Smooth muscle cell of the coronary artery (primary cell): ENCODE results near the gene CPA2. TPM values are rescaled to one million over a fixed set of nuclear protein-coding genes. Genes with fewer than 3 reads are reported as not detected.

ENCODE experiments used
- total RNA-seq: library from RNA; depleted of rRNA; stranded (reverse); fragments of >200 nt; gene quantifications from 2 replicates; pipeline ENCODE4 v1.2.3, GENCODE V29; 2014; ENCODE audit warnings: low replicate concordance

CPA2 gene
- total RNA-seq: 0.08 TPM in 1 of 2 replicates, not detected in the other

DNA sequence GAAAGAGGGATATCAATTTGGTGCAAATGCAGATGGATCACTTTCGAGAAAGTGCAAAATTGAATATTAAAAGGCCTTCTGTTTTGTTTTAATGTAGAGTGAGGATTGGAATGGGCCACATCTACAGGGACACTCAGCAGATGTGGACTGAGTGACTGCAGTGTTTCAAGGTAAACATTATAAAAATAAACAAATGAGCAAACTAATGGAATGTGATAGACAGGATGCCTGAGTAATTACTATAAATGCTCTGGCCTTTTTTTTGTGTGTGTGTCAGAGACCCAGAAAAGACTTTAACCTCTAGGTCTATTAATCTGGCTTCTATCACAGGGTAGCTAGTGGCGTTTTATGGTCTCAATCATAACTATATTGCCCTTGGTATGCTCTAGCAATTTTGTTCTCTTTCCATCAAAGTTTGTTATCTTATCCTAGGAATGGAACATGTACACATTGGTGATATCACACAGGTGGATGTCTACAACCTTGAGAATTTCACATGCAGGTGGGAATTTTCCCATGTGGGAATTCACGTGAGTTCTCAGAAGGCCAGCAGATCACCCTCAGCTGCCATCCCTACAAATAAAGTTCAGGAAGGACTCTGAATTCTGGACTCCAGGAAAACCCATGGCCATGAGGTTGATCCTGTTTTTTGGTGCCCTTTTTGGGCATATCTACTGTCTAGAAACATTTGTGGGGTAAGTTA lies at the start of gene CPA2:
TSS of gene CPA2 (plus strand) at position 606 of the 703 bp plus-strand sequence. CDS start at position 625, 19 bp downstream.

DNA sequence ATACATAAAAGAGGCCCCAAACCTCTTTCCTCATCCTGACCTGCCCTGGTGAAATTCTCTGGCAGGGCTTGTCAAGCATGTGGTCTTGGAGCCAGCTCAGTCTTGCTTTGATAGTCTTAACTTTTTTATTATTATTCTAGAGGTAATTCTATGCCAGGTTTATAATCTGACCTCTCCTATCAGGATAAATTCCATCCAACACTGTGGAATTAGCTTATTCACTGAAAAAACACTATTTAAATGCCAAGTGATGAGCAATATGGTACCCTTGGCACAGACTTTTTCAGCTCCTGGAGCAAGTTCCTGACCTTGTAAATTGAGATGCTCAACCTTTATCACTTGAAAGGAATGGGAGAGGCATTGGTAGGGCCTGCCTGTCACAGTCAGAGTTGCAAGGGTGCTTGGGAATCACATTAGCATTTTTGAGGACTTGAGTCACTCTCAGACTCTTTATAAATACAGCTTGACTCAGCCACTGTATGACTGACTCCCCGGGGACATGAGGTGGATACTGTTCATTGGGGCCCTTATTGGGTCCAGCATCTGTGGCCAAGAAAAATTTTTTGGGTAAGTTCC lies 26.1 kb downstream of the CPA2 start, which contains the start of gene CPA4:
TSS of gene CPA4 (plus strand) at position 480 of the 576 bp plus-strand sequence. CDS start at position 500, 20 bp downstream.

Other genes with a start within 250 kb of the CPA2 start
- gene ZC3HC1, start 215.5 kb upstream of the CPA2 start, total RNA-seq: 11.0 and 13.2 TPM in 2 replicates
- 26.8 and 47.4 TPM in 2 replicates for gene KLHDC10, start 196.3 kb upstream of the CPA2 start, total RNA-seq
- gene TMEM209, start 61.5 kb upstream of the CPA2 start, total RNA-seq: 4.8 and 6.0 TPM in 2 replicates
- gene SSMEM1, start 59.0 kb upstream of the CPA2 start, total RNA-seq: not detected in 2 replicates
- gene CPA4, start 26.3 kb downstream of the CPA2 start, total RNA-seq: 52.9 and 72.7 TPM in 2 replicates
- gene CPA5, start 78.0 kb downstream of the CPA2 start, total RNA-seq: 0.08 and 0.12 TPM in 2 replicates
- 0.15 and 0.35 TPM in 2 replicates for gene CPA1, start 113.6 kb downstream of the CPA2 start, total RNA-seq
- gene CEP41, start 174.2 kb downstream of the CPA2 start, total RNA-seq: 7.5 TPM in 2 replicates
- 197 and 248 TPM in 2 replicates for gene MEST, start 225.2 kb downstream of the CPA2 start, total RNA-seq